Peyer's patch (tissue), 4 donors: ENCODE results near the gene ZNF189.
A peak's percentile ranks its signal among the peaks of the same experiment; 100 is the strongest.

ENCODE experiments used
- CTCF ChIP-seq, 6 experiments: fragments of 450-650 bp in 4 of 6; fragments of 200-600 bp in 2 of 6; sonication (generic) in 1 of 6; IDR thresholded peaks; one replicate each; pipeline ENCODE4 v1.5.1; 2017 to 2019; ENCODE audit warnings: antibody characterized with exemption in 6 of 6, mild to moderate bottlenecking in 3 of 6, moderate library complexity in 1 of 6
- POLR2A ChIP-seq, 2 donors: fragments of 450-650 bp; IDR thresholded peaks; one replicate each; pipeline ENCODE4 v1.5.1; 2017; ENCODE audit warnings: antibody characterized with exemption in 2 of 2, mild to moderate bottlenecking in 2 of 2, moderate library complexity in 2 of 2

- TF ChIP-seq POLR2A (IDR thresholded peaks at IDR 0.05) (peak in 1 of 2 donors; percentile 34), CTCF (IDR thresholded peaks at IDR 0.05) (no peak)
Measured at GRCh38 chr9:101417389-101417788, 18.7 kb downstream of the ZNF189 start.
